AG09319 (cell line): Measurements from ENCODE around the gene ZNF644.

Experiments used
- DNase-seq: peaks from one replicate; pipeline ENCODE4 v3.0.0-alpha.2; 2010; ENCODE audit warnings: low read depth; ENCODE audit errors: extremely low read depth
- TF ChIP-seq, protein P1 (sequence below): IDR thresholded peaks from 2 replicates; pipeline ENCODE4 v1.5.1; 2011; ENCODE audit warnings: low read depth, mild to moderate bottlenecking, inconsistent platforms, low read length, moderate library complexity

ZNF644 gene

GRCh38 chr1:90995311-90995894 is 26.4 kb downstream of the ZNF644 start:
- TF ChIP-seq, protein P1, sequence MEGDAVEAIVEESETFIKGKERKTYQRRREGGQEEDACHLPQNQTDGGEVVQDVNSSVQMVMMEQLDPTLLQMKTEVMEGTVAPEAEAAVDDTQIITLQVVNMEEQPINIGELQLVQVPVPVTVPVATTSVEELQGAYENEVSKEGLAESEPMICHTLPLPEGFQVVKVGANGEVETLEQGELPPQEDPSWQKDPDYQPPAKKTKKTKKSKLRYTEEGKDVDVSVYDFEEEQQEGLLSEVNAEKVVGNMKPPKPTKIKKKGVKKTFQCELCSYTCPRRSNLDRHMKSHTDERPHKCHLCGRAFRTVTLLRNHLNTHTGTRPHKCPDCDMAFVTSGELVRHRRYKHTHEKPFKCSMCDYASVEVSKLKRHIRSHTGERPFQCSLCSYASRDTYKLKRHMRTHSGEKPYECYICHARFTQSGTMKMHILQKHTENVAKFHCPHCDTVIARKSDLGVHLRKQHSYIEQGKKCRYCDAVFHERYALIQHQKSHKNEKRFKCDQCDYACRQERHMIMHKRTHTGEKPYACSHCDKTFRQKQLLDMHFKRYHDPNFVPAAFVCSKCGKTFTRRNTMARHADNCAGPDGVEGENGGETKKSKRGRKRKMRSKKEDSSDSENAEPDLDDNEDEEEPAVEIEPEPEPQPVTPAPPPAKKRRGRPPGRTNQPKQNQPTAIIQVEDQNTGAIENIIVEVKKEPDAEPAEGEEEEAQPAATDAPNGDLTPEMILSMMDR: no peak
- DNase-seq: no peak

DNA sequence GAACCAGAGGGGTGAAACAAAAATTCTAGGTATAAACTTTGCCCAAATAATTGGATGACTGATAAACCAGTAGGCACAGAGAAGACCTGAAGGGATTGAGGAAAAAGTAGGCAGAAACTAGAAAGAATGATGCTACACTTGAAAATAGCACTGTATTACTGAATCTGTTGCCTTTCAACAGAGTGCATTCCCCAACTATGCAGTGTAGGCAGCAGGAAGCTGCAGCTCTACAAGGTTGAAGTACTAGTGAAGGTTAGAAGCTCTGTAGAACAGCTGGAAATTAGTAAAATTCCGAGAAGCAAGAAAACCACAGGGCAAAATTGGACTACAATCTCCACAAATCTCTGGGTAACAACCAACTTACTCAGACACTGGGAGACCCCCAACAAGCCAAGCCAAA is 27.4 kb downstream of the ZNF644 start:
- TF ChIP-seq, protein P1: no peak
- DNase-seq: no peak

DNA sequence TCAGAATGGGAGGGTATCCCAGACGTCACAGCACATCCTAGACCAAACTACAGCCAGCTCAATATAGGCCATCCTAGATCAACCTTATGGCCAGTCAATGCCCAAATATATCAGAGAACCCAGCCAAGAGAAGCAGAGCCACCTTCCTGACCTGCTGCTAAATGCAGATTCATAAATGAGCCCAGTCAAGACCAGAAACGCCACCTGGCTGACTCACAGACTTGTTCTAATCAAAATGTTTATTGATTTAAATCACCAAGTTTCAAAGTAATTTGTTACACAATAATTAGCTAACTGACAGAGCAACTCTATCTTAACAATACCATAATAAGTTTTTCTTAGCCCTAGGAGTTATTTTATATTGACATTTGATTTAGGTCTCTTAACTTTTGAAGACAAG is 28.6 kb downstream of the ZNF644 start:
- no peak for DNase-seq
- TF ChIP-seq, protein P1: no peak

DNA sequence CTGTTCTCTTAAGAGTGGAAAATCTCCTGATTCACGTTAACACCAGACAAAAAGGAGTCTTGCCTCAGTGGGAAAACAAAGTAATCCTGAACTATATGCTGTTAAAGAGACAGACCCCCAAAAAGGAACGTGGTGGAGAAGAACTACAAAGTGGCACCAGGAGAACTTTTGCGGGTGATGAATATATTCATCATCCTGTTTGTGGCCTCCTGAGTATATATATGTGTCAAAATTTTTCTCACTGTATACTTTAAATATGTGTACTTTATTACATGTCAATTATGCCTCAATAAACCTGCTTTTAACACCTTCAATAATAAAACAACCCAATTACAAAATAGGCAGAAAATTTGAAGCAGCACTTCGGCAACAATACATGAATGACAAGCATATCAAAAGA is 31.1 kb downstream of the ZNF644 start:
- TF ChIP-seq, protein P1: no peak
- no peak for DNase-seq

GRCh38 chr1:90989990-90990389 is 31.8 kb downstream of the ZNF644 start:
- TF ChIP-seq, protein P1: no peak
- no peak for DNase-seq

DNA sequence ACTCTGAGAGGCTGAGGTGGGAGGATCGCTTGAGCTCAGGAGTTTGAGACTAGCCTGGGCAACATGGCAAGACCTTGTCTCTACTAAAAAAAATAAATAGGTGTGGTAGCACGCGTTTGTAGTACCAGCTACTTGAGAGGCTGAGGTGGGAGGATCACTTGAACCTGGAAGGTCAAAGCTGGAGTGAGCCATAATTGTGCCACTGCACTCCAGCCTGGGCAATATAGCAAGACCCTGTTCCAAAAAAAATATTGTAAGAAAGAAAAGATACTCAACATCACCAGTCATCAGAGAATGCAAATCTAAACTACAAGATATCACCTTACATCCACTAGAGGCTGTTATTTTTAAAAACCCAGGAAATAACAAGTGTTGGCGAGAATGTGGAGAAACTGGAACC is 32.5 kb downstream of the ZNF644 start:
- DNase-seq: no peak

DNA sequence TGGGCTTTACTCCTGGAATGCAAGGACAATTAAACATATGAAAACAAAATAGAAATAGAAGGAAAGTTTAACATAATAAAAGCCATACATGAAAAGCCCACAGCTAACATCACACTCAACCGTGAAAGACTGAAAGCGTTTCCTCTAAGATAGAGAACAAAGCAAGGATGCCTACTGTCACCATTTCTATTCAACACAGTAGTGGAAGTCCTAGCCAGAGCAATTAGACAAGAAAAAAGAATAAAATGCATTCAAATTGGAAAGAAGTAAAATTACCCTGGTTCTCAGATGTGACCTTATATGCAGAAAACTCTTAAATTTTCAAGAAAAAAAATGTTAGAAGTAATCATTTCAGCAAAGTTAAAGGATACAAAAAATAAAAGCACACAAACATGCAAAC is 34.0 kb downstream of the ZNF644 start:
- TF ChIP-seq, protein P1: no peak

More for the DNA sequence above, 32.5 kb downstream of the ZNF644 start:
- TF ChIP-seq, protein P1: no peak

More for the DNA sequence above, 34.0 kb downstream of the ZNF644 start:
- DNase-seq: no peak
